B cell (primary cell): ENCODE measurements around the gene INSM1. TPM values are rescaled to one million over a fixed set of nuclear protein-coding genes. Genes with fewer than 3 reads are reported as not detected.

Source experiments
- ATAC-seq: fragments of 200-7000 bp; cut with Tn5 transposase; one replicate; pipeline ENCODE4 v1.10.0; 2021; ENCODE audit warnings: low read depth, mild to moderate bottlenecking, moderate number of reproducible peaks, moderate library complexity
- CTCF ChIA-PET: fragments of 350-600 bp; sonication (Branson Sonifier 250); formaldehyde crosslinking; loops from one replicate; lab custom pipeline; 2021; ENCODE audit warnings: antibody characterized with exemption, inconsistent platforms; lab: Charles Lee
- POLR2A ChIA-PET: fragments of 350-600 bp; sonication (Branson Sonifier 250); formaldehyde crosslinking; loops from one replicate; lab custom pipeline; 2021; ENCODE audit warnings: antibody characterized with exemption; lab: Charles Lee
- DNase-seq: peaks from one replicate; pipeline ENCODE4 v3.0.0; 2013
- H2AFZ ChIP-seq: 2 replicates; pipeline ENCODE4 v1.6.1; 2012; ENCODE audit warnings: mild to moderate bottlenecking, low read depth, low read length; ENCODE audit not compliant: insufficient read depth, poor library complexity, severe bottlenecking
- H3K27ac ChIP-seq, 2 donors: 1 replicate in 1 of 2; 2 replicates in 1 of 2; pipeline ENCODE4 v1.5.1; 2012 to 2013; ENCODE audit warnings: low read length in 2 of 2, mild to moderate bottlenecking in 2 of 2, moderate library complexity in 1 of 2
- H3K27me3 ChIP-seq, 4 experiments: fragments of 200-600 bp in 1 of 4; sonication (generic) in 1 of 4; replicated peaks in 1 of 4; 1 replicate in 2 of 4; 2 replicates in 2 of 4; pipeline versions ENCODE4 v1.6.1 to v1.7.0; 2013 to 2016; ENCODE audit warnings: low read length in 3 of 4, mild to moderate bottlenecking in 2 of 4, mixed read lengths in 1 of 4, moderate library complexity in 1 of 4; ENCODE audit not compliant: insufficient read depth in 4 of 4, control insufficient read depth in 3 of 4; ENCODE audit errors: control extremely low read depth in 1 of 4
- H3K36me3 ChIP-seq, 2 experiments: replicated peaks in 1 of 2; 1 replicate in 1 of 2; 2 replicates in 1 of 2; pipeline versions ENCODE4 v1.6.1 to v1.7.1; 2013; ENCODE audit warnings: low read length in 1 of 2; ENCODE audit not compliant: insufficient read depth in 2 of 2, control insufficient read depth in 1 of 2; ENCODE audit errors: control extremely low read depth in 1 of 2, extremely low read depth in 1 of 2
- H3K4me1 ChIP-seq, 2 donors: fragments of 200-600 bp in 1 of 2; sonication (generic) in 1 of 2; 1 replicate in 1 of 2; 2 replicates in 1 of 2; pipeline versions ENCODE4 v1.5.1 to v1.6.1; 2013 to 2017; ENCODE audit warnings: low read length in 2 of 2; ENCODE audit not compliant: control insufficient read depth in 2 of 2, insufficient read depth in 2 of 2
- H3K4me2 ChIP-seq: replicated peaks from 2 replicates; pipeline ENCODE3; 2012; ENCODE audit warnings: mild to moderate bottlenecking, low read depth, low read length; ENCODE audit not compliant: poor library complexity, severe bottlenecking
- H3K4me3 ChIP-seq, 5 experiments: fragments of 200-600 bp in 1 of 5; sonication (generic) in 1 of 5; 1 replicate in 3 of 5; 2 replicates in 2 of 5; pipeline versions ENCODE4 v1.5.1 to v1.7.0; 2011 to 2016; ENCODE audit warnings: low read length in 4 of 5, mild to moderate bottlenecking in 4 of 5, low read depth in 2 of 5, control low read depth in 1 of 5, moderate library complexity in 1 of 5; ENCODE audit not compliant: insufficient read depth in 1 of 5; ENCODE audit errors: control extremely low read depth in 1 of 5, extremely low read depth in 1 of 5
- H3K79me2 ChIP-seq: fragments of 200-600 bp; sonication (generic); one replicate; pipeline ENCODE4 v1.6.0; 2016; ENCODE audit warnings: low read length; ENCODE audit not compliant: control insufficient read depth, insufficient read depth
- H3K9ac ChIP-seq: fragments of 200-600 bp; sonication (generic); 2 replicates; pipeline ENCODE4 v1.6.1; 2017; ENCODE audit warnings: mild to moderate bottlenecking, low read length, moderate library complexity
- H3K9me3 ChIP-seq, 3 donors: one replicate each; pipeline versions ENCODE4 v1.6.1 to v1.7.1; 2013; ENCODE audit warnings: low read length in 2 of 3; ENCODE audit not compliant: control insufficient read depth in 2 of 3, insufficient read depth in 1 of 3; ENCODE audit errors: control extremely low read depth in 1 of 3
- H4K20me1 ChIP-seq: 2 replicates; pipeline ENCODE4 v1.6.0; 2012; ENCODE audit warnings: mild to moderate bottlenecking, low read length; ENCODE audit not compliant: insufficient read depth, control insufficient read depth, poor library complexity, severe bottlenecking
- H3K27ac Mint-ChIP-seq: one replicate; pipeline ENCODE4 v1.8.0; 2021; ENCODE audit warnings: mixed read lengths
- H3K27me3 Mint-ChIP-seq: one replicate; pipeline ENCODE4 v1.8.0; 2021; ENCODE audit warnings: mixed read lengths
- H3K4me1 Mint-ChIP-seq: one replicate; pipeline ENCODE4 v1.8.0; 2021; ENCODE audit warnings: mixed read lengths
- H3K4me3 Mint-ChIP-seq: one replicate; pipeline ENCODE4 v1.8.0; 2021; ENCODE audit warnings: mixed read lengths
- H3K9me3 Mint-ChIP-seq: one replicate; pipeline ENCODE4 v1.8.0; 2022; ENCODE audit warnings: mixed read lengths; ENCODE audit not compliant: insufficient read depth
- EZH2 ChIP-seq: IDR thresholded peaks from 2 replicates; pipeline ENCODE4 v1.6.1; 2012; ENCODE audit warnings: borderline replicate concordance, low read depth, mild to moderate bottlenecking, moderate library complexity, low read length; ENCODE audit not compliant: insufficient read depth, poor library complexity, severe bottlenecking
- WGBS: methylation state at CpG from one replicate; pipeline ENCODE4 v1.1.5; 2013; ENCODE audit warnings: missing lambda C conversion rate; ENCODE audit not compliant: insufficient coverage; 5-methylcytosine and 5-hydroxymethylcytosine counted together
- intact Hi-C: fragments of 100-400 bp; cut with micrococcal nuclease; formaldehyde crosslinking; loops from one replicate; pipeline ENCODE4 v1.10.0; 2022
- polyA plus RNA-seq: library from polyadenylated mRNA; depleted of rRNA; stranded (reverse); fragments of >200 nt; gene quantifications from 2 replicates; pipeline ENCODE4 v1.2.3, GENCODE V29; 2012
- total RNA-seq, 2 donors: library from RNA; stranded (reverse); fragments of 120-200 nt in 1 of 2; gene quantifications; 1 replicate in 1 of 2; 2 replicates in 1 of 2; pipeline versions ENCODE4 v1.2.3 to v1.2.4, GENCODE V29; 2013 to 2022
- TF ChIP-seq, protein P1 (sequence below): fragments of 200-600 bp; IDR thresholded peaks from one replicate; pipeline ENCODE4 v1.8.0; 2022; ENCODE audit warnings: antibody characterized with exemption, mild to moderate bottlenecking

Gene INSM1
- total and polyA plus RNA-seq, 2 donors (not counting 1 experiment from before 2014, with no cell fraction given): not detected

DNA sequence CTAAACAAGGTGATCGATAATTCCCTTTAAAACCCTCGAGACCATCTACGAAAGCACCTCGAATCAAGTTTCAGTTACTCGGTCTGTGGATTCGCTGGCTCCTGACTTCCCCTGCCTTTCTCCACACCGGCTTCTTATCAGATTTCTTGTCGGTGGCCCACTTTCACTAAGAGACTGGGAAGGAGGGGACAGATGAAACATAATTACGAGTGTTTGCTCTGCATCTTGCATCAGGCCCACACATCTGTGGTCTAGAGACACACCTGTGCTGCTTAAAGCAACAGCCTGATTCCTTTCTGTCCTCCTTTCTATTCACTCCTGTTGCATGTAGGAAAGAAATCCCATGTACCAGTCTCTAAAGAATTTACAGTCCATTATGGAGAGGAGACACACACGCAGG lies 37.7 kb downstream of the INSM1 start:
- intact Hi-C loops: no loop called here

DNA sequence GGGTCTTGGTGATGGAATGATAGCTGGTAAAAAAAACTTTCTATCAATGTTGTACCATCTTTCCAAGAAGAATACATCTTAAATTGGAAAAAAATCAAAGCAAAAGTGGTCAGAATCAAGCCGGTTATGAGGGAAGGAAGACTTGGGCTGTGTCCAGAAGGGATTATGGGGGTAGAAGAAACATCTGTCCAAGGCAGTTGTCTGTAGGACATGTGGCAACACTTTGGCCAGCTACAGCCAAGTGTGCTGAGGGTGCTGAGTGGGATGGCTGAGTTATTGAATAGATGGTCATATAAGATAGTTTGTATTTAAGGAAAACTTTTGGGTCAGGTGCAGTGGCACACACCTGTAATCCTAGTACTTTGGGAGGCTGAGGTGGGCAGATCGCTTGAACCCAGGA lies 38.4 kb downstream of the INSM1 start:
- no peak overlapping the region for H3K27ac Mint-ChIP-seq
- WGBS: 100% methylated on average over 2 of the region's 2 CpGs
- TF ChIP-seq EZH2: no peak
- TF ChIP-seq, protein P1, sequence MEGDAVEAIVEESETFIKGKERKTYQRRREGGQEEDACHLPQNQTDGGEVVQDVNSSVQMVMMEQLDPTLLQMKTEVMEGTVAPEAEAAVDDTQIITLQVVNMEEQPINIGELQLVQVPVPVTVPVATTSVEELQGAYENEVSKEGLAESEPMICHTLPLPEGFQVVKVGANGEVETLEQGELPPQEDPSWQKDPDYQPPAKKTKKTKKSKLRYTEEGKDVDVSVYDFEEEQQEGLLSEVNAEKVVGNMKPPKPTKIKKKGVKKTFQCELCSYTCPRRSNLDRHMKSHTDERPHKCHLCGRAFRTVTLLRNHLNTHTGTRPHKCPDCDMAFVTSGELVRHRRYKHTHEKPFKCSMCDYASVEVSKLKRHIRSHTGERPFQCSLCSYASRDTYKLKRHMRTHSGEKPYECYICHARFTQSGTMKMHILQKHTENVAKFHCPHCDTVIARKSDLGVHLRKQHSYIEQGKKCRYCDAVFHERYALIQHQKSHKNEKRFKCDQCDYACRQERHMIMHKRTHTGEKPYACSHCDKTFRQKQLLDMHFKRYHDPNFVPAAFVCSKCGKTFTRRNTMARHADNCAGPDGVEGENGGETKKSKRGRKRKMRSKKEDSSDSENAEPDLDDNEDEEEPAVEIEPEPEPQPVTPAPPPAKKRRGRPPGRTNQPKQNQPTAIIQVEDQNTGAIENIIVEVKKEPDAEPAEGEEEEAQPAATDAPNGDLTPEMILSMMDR: no peak
- intact Hi-C loops: no loop called here
- no peaks in the 10 kb centered on the region for H3K4me1 Mint-ChIP-seq
- Histone ChIP-seq H3K79me2 (no peaks in the 10 kb centered on the region), H4K20me1 (no peaks in the 10 kb centered on the region), H3K27ac (no peak overlapping the region), H3K4me3 (no peak overlapping the region), H3K9ac (no peak overlapping the region), H3K36me3 (peaks cover 0 to 3% of the 10 kb centered on the region in 2 experiments), H3K9me3 (no peaks in the 10 kb centered on the region), H2AFZ (no peak overlapping the region), H3K27me3 (no peaks in the 10 kb centered on the region), H3K4me2 (no peak overlapping the region), H3K4me1 (no peaks in the 10 kb centered on the region)
- H3K4me3 Mint-ChIP-seq: no peak overlapping the region
- H3K27me3 Mint-ChIP-seq: no peaks in the 10 kb centered on the region
- ChIA-PET CTCF (no interaction called here), POLR2A (no interaction called here)
- DNase-seq (no peak), ATAC-seq (no peak)
- no peaks in the 10 kb centered on the region for H3K9me3 Mint-ChIP-seq

More for the DNA sequence above, 37.7 kb downstream of the INSM1 start:
- H3K4me3 Mint-ChIP-seq: no peak overlapping the region
- Histone ChIP-seq H3K36me3 (peaks cover 0 to 2% of the 10 kb centered on the region in 2 experiments), H2AFZ (no peak overlapping the region), H4K20me1 (no peaks in the 10 kb centered on the region), H3K9me3 (no peaks in the 10 kb centered on the region), H3K27ac (no peak overlapping the region), H3K4me3 (no peak overlapping the region), H3K79me2 (no peaks in the 10 kb centered on the region), H3K4me2 (no peak overlapping the region), H3K4me1 (no peaks in the 10 kb centered on the region), H3K9ac (no peak overlapping the region), H3K27me3 (no peaks in the 10 kb centered on the region)
- H3K9me3 Mint-ChIP-seq: no peaks in the 10 kb centered on the region
- no peaks in the 10 kb centered on the region for H3K4me1 Mint-ChIP-seq
- no peak for DNase-seq
- POLR2A ChIA-PET: no interaction called here
- 97% methylated on average over 6 of the region's 10 CpGs for WGBS
- no peak overlapping the region for H3K27ac Mint-ChIP-seq
- ATAC-seq: no peak
- CTCF ChIA-PET: no interaction called here
- no peaks in the 10 kb centered on the region for H3K27me3 Mint-ChIP-seq
- TF ChIP-seq, protein P1: no peak
- no peak for TF ChIP-seq EZH2
